Cardiac septum (tissue), 1 donor: Measurements from ENCODE around the gene ABTB1. TPM values are rescaled to one million over a fixed set of nuclear protein-coding genes. Genes with fewer than 3 reads are reported as not detected.

Source experiments
- DNase-seq: peaks from one replicate; pipeline ENCODE4 v3.0.0-alpha.2; 2020; ENCODE audit warnings: low spot score
- intact Hi-C: fragments of 100-400 bp; cut with DNase I; formaldehyde crosslinking; loops from one replicate; pipeline ENCODE4 v1.14.0; 2022
- total RNA-seq: library from RNA; stranded (reverse); fragmentation: NEBNext Ultra II Directional; extraction: Animal tissue kit (Norgen Biotek cat#: 25700); gene quantifications from one replicate; pipeline ENCODE4 v1.2.1, GENCODE V29; 2021
- donor health status: DM: no; HTN: no; CAD: no.

Gene ABTB1
- total RNA-seq, 1 donor from 2014 or later, result 25.5 TPM

GRCh38 chr3:127711021-127711695, 38.4 kb downstream of the ABTB1 start:
- intact Hi-C loops, result loop anchor here (5.0 kb wide), 1 partner anchor 36 kb away; no protein-coding TSS in a partner anchor
- peak; percentile 56 for DNase-seq

- intact Hi-C loops, result loop anchor here (5.0 kb wide), 1 partner anchor 35 kb away; no protein-coding TSS in a partner anchor
- peak; percentile 26 for DNase-seq
These were observed 39.1 kb downstream of the ABTB1 start for GRCh38 chr3:127711896-127712295.

DNA sequence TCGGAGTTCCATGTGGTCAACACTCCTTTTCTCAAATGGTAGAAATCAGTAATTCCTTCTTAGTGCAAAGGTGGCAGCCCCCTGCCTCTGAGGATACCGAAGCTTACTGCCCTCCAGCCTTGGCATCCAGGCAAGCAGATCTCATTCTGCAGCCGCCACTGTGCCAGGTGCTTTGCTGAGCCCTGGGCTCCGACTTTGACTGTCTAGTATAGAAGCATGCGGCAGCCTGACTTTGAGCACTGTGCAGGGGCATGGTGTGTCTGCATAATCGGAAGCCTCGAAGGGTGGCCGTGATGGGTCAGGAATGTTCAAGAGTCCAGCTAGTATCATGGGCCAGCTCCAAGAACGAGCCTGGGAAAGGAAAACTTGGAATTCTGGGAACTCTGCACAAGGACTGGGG, 39.7 kb downstream of the ABTB1 start:
- intact Hi-C loops, result loop anchor here (5.0 kb wide), 1 partner anchor 35 kb away; no protein-coding TSS in a partner anchor
- DNase-seq, result peak; percentile 50

GRCh38 chr3:127712881-127713771, 40.4 kb downstream of the ABTB1 start:
- peak; percentile 69 for DNase-seq
- intact Hi-C loops, result loop anchor here (5.0 kb wide), 1 partner anchor 34 kb away; no protein-coding TSS in a partner anchor

GRCh38 chr3:127714125-127714571, 41.4 kb downstream of the ABTB1 start:
- peak; percentile 73 for DNase-seq
- intact Hi-C loops, result loop anchor here (5.0 kb wide), 1 partner anchor 33 kb away; no protein-coding TSS in a partner anchor

DNA sequence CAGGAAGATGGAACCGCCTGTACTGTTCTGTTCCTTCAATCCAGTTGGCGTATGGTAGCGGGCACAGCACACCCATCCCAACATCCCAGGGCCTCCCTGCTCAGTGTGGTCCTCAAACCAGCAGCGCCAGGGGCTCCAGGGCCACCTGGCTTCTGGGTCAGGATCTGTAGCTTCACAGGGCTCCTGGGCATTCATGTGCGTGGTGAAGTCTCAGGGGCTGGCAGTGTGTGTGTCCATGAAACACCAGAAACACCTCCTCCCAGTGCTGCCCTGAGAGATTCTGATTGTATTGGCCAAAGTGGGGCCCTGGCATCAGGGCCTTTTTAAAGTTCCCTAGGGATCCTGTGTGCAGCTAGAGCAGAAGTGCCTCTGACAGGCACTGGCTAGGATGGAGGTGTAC, 42.1 kb downstream of the ABTB1 start:
- peak; percentile 67 for DNase-seq
- intact Hi-C loops, result loop anchor here (5.0 kb wide), 1 partner anchor 32 kb away; no protein-coding TSS in a partner anchor

GRCh38 chr3:127715532-127715931, 42.8 kb downstream of the ABTB1 start:
- intact Hi-C loops, result no loop called here
- DNase-seq, result peak; percentile 61

DNA sequence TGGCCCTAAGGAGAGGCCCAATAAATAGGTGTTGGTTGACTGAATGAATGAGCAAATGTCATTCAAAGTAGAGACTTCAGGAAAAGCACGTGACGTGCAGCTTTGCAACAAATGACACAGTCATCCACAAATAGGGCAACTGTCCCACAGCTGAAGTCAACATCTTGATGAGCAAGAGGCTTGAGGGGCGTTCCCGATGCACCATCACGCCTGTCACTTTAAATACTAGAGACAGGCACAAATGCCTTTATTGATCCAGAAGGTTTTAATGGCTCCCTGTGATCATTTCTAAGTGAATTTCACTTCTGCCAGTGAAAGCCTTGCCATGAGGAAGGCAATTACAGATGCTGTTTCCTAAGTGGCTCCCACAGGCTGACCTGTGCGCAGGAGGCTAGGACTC, 43.6 kb downstream of the ABTB1 start:
- DNase-seq, result peak; percentile 6
- intact Hi-C loops, result no loop called here

DNA sequence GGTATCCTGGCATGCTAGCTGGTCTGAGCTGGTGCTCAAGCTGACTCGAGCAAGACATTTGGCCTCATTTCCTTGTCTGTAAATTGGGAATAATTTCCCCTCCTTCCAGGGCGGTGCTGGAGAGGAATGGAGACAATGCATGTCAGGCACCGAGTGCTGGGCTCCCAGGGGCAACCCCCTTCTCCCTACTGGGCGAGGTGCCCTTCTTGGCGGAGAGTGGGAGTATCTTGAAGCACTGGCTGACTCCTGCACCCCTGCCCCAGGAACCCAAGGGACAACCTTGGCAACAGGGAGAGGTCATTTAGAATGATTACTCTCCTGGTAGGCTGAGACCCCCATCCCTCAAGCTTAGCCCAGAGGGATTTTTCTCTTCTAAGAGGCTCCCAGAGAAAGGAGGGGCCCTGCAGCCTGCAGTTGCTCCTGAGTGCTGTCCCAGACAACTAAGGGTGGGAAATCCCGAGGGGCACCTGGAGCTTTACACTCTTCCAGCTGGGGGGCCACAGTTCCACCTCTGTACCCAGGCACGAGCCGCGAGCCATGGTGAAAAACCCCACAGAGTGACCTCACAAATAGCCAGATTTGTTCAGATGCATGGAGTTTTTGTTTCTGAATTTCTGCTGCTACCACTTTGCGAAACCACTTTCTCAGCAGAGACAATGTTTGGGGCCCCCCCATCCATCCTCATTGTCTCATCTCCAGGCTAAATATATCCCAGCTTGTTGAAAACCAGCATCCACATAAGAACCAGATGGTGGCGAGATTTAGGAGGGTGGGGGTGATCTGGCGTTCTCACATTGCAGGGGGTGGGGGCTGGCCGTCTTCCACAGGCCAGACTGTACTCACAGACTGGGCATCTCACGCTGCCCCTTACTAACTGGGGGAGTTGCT, 44.8 kb downstream of the ABTB1 start:
- peak; percentile 65 for DNase-seq
- intact Hi-C loops, result no loop called here

DNA sequence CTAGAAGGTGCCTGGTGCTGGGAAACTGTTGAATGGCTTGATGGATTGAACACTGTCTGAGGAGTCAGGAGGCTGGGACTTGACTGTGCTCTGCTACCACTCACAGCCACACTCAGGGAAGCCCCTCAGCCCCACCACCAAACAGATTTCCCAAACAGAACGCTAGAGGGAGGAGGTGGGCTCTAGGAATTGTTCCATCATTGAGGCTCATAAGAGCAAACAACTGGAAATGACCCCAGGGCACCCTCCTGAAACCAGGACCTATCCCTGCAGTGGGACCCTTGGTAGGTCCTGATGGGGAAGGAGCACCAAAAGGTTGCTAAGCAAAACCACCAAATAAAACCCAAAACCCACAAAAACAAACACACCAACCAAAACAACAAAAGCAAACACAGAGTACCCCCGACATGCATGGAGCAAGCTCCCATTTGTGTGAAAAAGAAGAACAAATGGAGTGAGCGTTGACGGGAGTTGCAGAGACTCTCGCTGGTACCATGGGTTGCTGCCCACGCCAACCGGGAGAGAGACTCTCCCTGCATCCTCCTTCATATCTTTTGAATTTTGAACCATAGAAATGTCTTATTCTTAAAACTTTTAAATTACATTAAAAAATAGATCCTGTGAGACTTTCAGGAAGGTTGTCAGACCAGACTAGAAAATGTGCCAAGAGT, 45.6 kb downstream of the ABTB1 start:
- DNase-seq, result peak; percentile 44
- intact Hi-C loops, result no loop called here

GRCh38 chr3:127718916-127719290, 46.2 kb downstream of the ABTB1 start:
- intact Hi-C loops, result no loop called here
- DNase-seq, result peak; percentile 68

DNA sequence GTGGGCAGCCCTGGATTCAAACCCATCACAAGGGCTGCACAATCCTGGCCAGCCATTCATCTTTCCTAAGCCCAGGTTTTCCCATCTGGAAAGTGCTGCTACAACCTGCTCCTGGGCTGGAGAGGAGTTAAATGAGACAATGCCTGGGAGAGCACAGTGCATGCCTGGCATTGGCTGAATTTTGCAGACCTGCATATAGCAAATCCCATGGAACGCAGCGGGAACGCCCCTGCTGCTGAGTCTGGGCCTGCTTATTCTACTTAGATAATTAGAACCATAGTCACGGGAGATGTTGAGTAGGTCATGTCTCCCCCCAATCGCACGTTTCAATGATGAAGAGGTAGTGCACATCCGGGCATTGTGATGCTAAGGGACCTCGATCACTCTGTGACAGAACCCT, 46.6 kb downstream of the ABTB1 start:
- peak; percentile 69 for DNase-seq
- intact Hi-C loops, result no loop called here

- peak; percentile 71 for DNase-seq
- intact Hi-C loops, result no loop called here
These were observed 47.5 kb downstream of the ABTB1 start for GRCh38 chr3:127720161-127720823.

DNA sequence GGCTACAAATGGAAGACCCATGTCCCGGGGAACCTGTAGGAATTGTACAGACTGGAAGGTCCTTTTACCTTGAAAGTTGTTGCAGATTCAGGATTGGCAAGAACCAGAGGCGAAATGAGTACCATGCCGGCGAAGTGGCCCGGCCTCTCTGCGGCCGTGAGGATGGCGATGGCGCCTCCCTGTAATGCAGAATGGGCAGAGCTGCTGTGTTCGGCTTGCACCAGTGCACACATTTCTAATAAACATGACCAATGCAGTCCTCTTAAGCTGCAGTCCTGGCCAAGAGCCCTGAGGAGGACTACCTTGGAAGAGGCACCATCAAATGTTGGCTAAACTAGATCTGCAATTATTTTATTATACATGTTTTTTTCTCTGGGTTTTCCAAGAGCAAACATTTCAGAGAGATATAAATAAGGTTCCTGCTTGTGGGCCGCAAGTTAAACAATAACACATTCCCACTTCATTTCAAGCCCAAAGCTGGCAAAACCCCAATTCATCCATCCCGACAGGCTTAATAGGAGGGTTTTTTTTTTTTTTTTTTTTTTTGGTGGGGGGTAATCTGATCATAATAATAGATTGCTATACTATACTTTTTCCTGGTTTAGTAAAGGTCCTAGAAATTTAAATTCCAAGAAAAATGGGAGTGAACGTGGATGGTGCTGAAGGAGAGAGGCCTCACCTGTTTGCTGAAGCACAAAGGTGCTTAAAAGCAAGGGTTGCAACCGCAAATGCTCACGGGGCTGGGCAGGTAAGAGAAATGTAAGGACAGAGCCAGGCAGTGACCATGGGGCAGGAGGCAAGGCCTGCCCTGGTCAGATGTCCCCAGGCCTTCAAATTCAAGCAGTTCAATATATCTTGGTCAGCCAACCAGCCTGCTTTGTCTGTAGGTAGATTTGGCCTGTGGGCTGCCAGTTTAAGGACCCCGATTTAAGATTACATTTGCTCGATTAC, 48.5 kb downstream of the ABTB1 start:
- peak; percentile 60 for DNase-seq
- intact Hi-C loops, result no loop called here

DNA sequence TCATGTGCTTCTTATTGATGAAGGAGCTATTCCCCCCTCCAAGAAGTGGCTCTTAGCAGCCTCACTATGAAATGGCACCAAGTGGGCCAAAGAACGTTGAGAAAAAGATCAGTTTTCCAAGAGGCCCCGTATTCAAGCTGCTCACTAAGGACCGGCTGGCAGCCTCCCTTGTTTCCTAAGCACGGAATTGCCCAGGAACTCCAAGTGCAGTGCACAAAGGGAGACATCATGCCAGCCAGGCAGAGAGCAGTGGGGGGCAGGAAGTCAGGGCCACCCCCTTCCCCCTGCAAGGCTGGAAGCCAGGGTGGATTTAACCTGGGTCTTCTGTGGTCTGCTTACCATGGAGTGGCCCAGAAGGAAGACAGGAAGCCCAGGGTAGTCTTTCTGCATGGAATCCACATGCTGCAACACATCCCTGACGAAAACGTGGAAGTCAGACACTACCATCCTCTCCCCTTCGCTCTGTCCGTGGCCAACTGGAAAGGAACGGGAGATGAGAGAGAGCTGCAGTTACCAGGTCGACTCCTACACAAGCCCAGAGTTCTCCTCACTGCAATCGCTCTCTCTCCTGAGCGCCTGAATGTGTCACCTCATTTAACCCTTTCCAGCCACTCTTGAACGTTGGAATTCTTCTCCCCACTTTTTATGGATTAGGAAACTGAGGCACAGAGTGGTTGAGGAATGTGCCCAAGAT, 49.5 kb downstream of the ABTB1 start:
- peak; percentile 46 for DNase-seq
- intact Hi-C loops, result no loop called here

DNA sequence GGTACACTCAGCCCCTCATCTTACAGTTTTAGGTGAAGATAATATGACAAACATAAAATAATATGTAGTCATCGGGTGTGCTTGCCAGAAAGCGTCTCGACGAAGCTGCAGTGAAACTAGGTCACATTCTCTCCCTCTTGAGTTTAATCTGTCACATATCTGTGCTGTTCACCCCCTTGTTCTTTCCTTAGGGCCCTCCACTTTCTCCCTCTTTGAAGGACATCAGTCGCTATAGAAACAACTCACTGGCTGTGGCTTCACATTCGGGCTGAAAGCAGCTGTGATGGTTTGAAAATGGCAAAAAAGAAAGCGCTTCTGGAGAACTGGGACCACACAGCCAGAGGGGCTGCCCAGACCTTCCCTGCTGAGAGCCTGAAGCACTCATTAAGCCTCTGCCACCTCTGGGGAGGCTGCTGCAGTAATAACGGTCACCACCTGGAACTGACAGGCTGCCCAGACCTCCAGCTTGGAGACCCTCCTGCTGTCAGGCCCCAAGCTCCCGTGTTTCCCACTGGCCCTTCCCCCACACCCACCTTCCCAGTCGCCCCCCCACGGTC, 50.3 kb downstream of the ABTB1 start:
- peak; percentile 66 for DNase-seq
- intact Hi-C loops, result no loop called here
